ENCODE results near the gene NSUN6.
A peak's percentile ranks its signal among the peaks of the same experiment; 100 is the strongest.

Gene NSUN6

GRCh38 chr10:18687706-18688105, 36.3 kb upstream of the NSUN6 start:
- Histone ChIP-seq H3K18ac (ENCODE audit: low read length) (no peak overlapping the region), H4K8ac (ENCODE audit: low read depth, low read length) (no peak overlapping the region), H3K36me3 (ENCODE audit: control insufficient read depth in 1 of 2, insufficient read depth in 2 of 2, low read length in 2 of 2) (no peaks in the 10 kb centered on the region), H3K14ac (ENCODE audit: low read length) (no peak overlapping the region), H2AK5ac (ENCODE audit: low read length) (no peak overlapping the region), H3K27ac (ENCODE audit: low read depth, low read length) (no peak overlapping the region), H3K23ac (ENCODE audit: low read length) (no peak overlapping the region), H3K79me1 (ENCODE audit: low read length) (no peaks in the 10 kb centered on the region), H2BK120ac (ENCODE audit: insufficient read depth, low read length, poor library complexity) (no peak overlapping the region), H3K4me1 (ENCODE audit: control insufficient read depth in 1 of 2, insufficient read depth in 2 of 2, low read length in 2 of 2) (peaks cover 0 to 3% of the 10 kb centered on the region in 2 experiments), H3K4me2 (ENCODE audit: low read length) (no peak overlapping the region), H2BK5ac (ENCODE audit: low read depth, low read length, poor library complexity) (no peak overlapping the region), H3K4me3 (ENCODE audit: low read depth, low read length) (no peak overlapping the region), H3K4ac (ENCODE audit: low read depth, low read length) (no peak overlapping the region), H2BK12ac (ENCODE audit: low read length) (no peak overlapping the region), H3K9ac (ENCODE audit: low read length) (no peak overlapping the region), H4K12ac (ENCODE audit: low read depth, low read length) (no peak overlapping the region), H2AFZ (ENCODE audit: insufficient read depth, low read length, poor library complexity) (no peak overlapping the region), H3K9me3 (ENCODE audit: insufficient read depth, low read depth, low read length) (no peaks in the 10 kb centered on the region), H4K91ac (ENCODE audit: low read depth, low read length) (no peak overlapping the region), H3K27me3 (ENCODE audit: insufficient read depth, low read length) (no peaks in the 10 kb centered on the region), H3K79me2 (ENCODE audit: control insufficient read depth, insufficient read depth, low read length, poor library complexity) (no peaks in the 10 kb centered on the region)
- no CpG with 5 or more reads among the region's 5 CpGs for WGBS (ENCODE audit: extremely low coverage, insufficient coverage, insufficient read length)
- peak; percentile 54 to 74 for DNase-seq

- Histone ChIP-seq H3K18ac (ENCODE audit: low read length) (no peak overlapping the region), H2AK5ac (ENCODE audit: low read length) (no peak overlapping the region), H3K36me3 (ENCODE audit: control insufficient read depth in 1 of 2, insufficient read depth in 2 of 2, low read length in 2 of 2) (no peaks in the 10 kb centered on the region), H3K9me3 (ENCODE audit: insufficient read depth, low read depth, low read length) (no peaks in the 10 kb centered on the region), H4K8ac (ENCODE audit: low read depth, low read length) (no peak overlapping the region), H3K4me2 (ENCODE audit: low read length) (no peak overlapping the region), H3K4ac (ENCODE audit: low read depth, low read length) (no peak overlapping the region), H2AFZ (ENCODE audit: insufficient read depth, low read length, poor library complexity) (no peak overlapping the region), H3K9ac (ENCODE audit: low read length) (no peak overlapping the region), H3K23ac (ENCODE audit: low read length) (no peak overlapping the region), H2BK12ac (ENCODE audit: low read length) (no peak overlapping the region), H4K12ac (ENCODE audit: low read depth, low read length) (no peak overlapping the region), H3K4me3 (ENCODE audit: low read depth, low read length) (no peak overlapping the region), H3K79me1 (ENCODE audit: low read length) (no peaks in the 10 kb centered on the region), H3K79me2 (ENCODE audit: control insufficient read depth, insufficient read depth, low read length, poor library complexity) (no peaks in the 10 kb centered on the region), H3K27ac (ENCODE audit: low read depth, low read length) (no peak overlapping the region), H3K27me3 (ENCODE audit: insufficient read depth, low read length) (no peaks in the 10 kb centered on the region), H2BK120ac (ENCODE audit: insufficient read depth, low read length, poor library complexity) (no peak overlapping the region), H3K4me1 (ENCODE audit: control insufficient read depth in 1 of 2, insufficient read depth in 2 of 2, low read length in 2 of 2) (peaks cover 0 to 6% of the 10 kb centered on the region in 2 experiments), H2BK5ac (ENCODE audit: low read depth, low read length, poor library complexity) (no peak overlapping the region), H3K14ac (ENCODE audit: low read length) (no peak overlapping the region), H4K91ac (ENCODE audit: low read depth, low read length) (no peak overlapping the region)
- no peak for DNase-seq
- WGBS (ENCODE audit: extremely low coverage, insufficient coverage, insufficient read length): no CpG with 5 or more reads among the region's 7 CpGs
These were observed 35.8 kb upstream of the NSUN6 start for GRCh38 chr10:18687195-18687594.

GRCh38 chr10:18685555-18685954, 34.2 kb upstream of the NSUN6 start:
- H3K4me1 ChIP-seq (ENCODE audit: control insufficient read depth in 1 of 2, insufficient read depth in 2 of 2, low read length in 2 of 2): peaks cover 0 to 10% of the 10 kb centered on the region in 2 experiments
- no peak overlapping the region for H3K14ac ChIP-seq (ENCODE audit: low read length)
- no peak overlapping the region for H3K18ac ChIP-seq (ENCODE audit: low read length)
- H3K9me3 ChIP-seq (ENCODE audit: insufficient read depth, low read depth, low read length): no peaks in the 10 kb centered on the region
- H3K79me1 ChIP-seq (ENCODE audit: low read length): no peaks in the 10 kb centered on the region
- H3K27ac ChIP-seq (ENCODE audit: low read depth, low read length): no peak overlapping the region
- no peak overlapping the region for H3K23ac ChIP-seq (ENCODE audit: low read length)
- no peaks in the 10 kb centered on the region for H3K79me2 ChIP-seq (ENCODE audit: control insufficient read depth, insufficient read depth, low read length, poor library complexity)
- H4K8ac ChIP-seq (ENCODE audit: low read depth, low read length): no peak overlapping the region
- H4K12ac ChIP-seq (ENCODE audit: low read depth, low read length): no peak overlapping the region
- H3K4ac ChIP-seq (ENCODE audit: low read depth, low read length): no peak overlapping the region
- no peak overlapping the region for H3K9ac ChIP-seq (ENCODE audit: low read length)
- no peak overlapping the region for H2BK120ac ChIP-seq (ENCODE audit: insufficient read depth, low read length, poor library complexity)
- H3K36me3 ChIP-seq (ENCODE audit: control insufficient read depth in 1 of 2, insufficient read depth in 2 of 2, low read length in 2 of 2): no peaks in the 10 kb centered on the region
- no peak overlapping the region for H2AK5ac ChIP-seq (ENCODE audit: low read length)
- no peak overlapping the region for H4K91ac ChIP-seq (ENCODE audit: low read depth, low read length)
- no peak overlapping the region for H2AFZ ChIP-seq (ENCODE audit: insufficient read depth, low read length, poor library complexity)
- no peaks in the 10 kb centered on the region for H3K27me3 ChIP-seq (ENCODE audit: insufficient read depth, low read length)
- H3K4me2 ChIP-seq (ENCODE audit: low read length): no peak overlapping the region
- no CpG with 5 or more reads among the region's 7 CpGs for WGBS (ENCODE audit: extremely low coverage, insufficient coverage, insufficient read length)
- DNase-seq: no peak
- no peak overlapping the region for H2BK12ac ChIP-seq (ENCODE audit: low read length)
- H2BK5ac ChIP-seq (ENCODE audit: low read depth, low read length, poor library complexity): no peak overlapping the region
- no peak overlapping the region for H3K4me3 ChIP-seq (ENCODE audit: low read depth, low read length)

GRCh38 chr10:18684953-18685352, 33.6 kb upstream of the NSUN6 start:
- H3K4ac ChIP-seq (ENCODE audit: low read depth, low read length): no peak overlapping the region
- no peak overlapping the region for H4K91ac ChIP-seq (ENCODE audit: low read depth, low read length)
- no peak overlapping the region for H2AFZ ChIP-seq (ENCODE audit: insufficient read depth, low read length, poor library complexity)
- no peak overlapping the region for H2AK5ac ChIP-seq (ENCODE audit: low read length)
- H2BK12ac ChIP-seq (ENCODE audit: low read length): no peak overlapping the region
- no peaks in the 10 kb centered on the region for H3K9me3 ChIP-seq (ENCODE audit: insufficient read depth, low read depth, low read length)
- no peak overlapping the region for H3K4me2 ChIP-seq (ENCODE audit: low read length)
- H3K9ac ChIP-seq (ENCODE audit: low read length): no peak overlapping the region
- DNase-seq: no peak
- no peak overlapping the region for H3K14ac ChIP-seq (ENCODE audit: low read length)
- no peak overlapping the region for H2BK120ac ChIP-seq (ENCODE audit: insufficient read depth, low read length, poor library complexity)
- H4K12ac ChIP-seq (ENCODE audit: low read depth, low read length): no peak overlapping the region
- no peaks in the 10 kb centered on the region for H3K27me3 ChIP-seq (ENCODE audit: insufficient read depth, low read length)
- no peak overlapping the region for H3K4me3 ChIP-seq (ENCODE audit: low read depth, low read length)
- H3K79me1 ChIP-seq (ENCODE audit: low read length): no peaks in the 10 kb centered on the region
- no peak overlapping the region for H3K23ac ChIP-seq (ENCODE audit: low read length)
- H3K27ac ChIP-seq (ENCODE audit: low read depth, low read length): no peak overlapping the region
- H3K36me3 ChIP-seq (ENCODE audit: control insufficient read depth in 1 of 2, insufficient read depth in 2 of 2, low read length in 2 of 2): no peaks in the 10 kb centered on the region
- H4K8ac ChIP-seq (ENCODE audit: low read depth, low read length): no peak overlapping the region
- WGBS (ENCODE audit: extremely low coverage, insufficient coverage, insufficient read length): no CpG with 5 or more reads among the region's 3 CpGs
- no peak overlapping the region for H3K18ac ChIP-seq (ENCODE audit: low read length)
- no peak overlapping the region for H2BK5ac ChIP-seq (ENCODE audit: low read depth, low read length, poor library complexity)
- H3K4me1 ChIP-seq (ENCODE audit: control insufficient read depth in 1 of 2, insufficient read depth in 2 of 2, low read length in 2 of 2): peaks cover 0 to 10% of the 10 kb centered on the region in 2 experiments
- H3K79me2 ChIP-seq (ENCODE audit: control insufficient read depth, insufficient read depth, low read length, poor library complexity): no peaks in the 10 kb centered on the region
